NCI-H69 (cell line): ENCODE results near the gene APMAP.
A peak's percentile ranks its signal among the peaks of the same experiment; 100 is the strongest.
"Not testable (repeated sequence)": the region's sequence is repeated elsewhere in the genome, so short reads cannot be mapped to it uniquely, and the experiment has no call there.

ENCODE experiments used
- DNase-seq: peaks from one replicate; lab custom pipeline; 2025; lab: John Stamatoyannopoulos, UW

The APMAP gene

GRCh38 chr20:24952376-24953208 lies 40.0 kb downstream of the APMAP start:
- DNase-seq: peak; percentile 68

GRCh38 chr20:24951536-24952083 lies 40.9 kb downstream of the APMAP start:
- peak; percentile 81 for DNase-seq

- no peak for DNase-seq
Observed at GRCh38 chr20:24950836-24951525, 41.6 kb downstream of the APMAP start.

- DNase-seq: no peak
Observed at GRCh38 chr20:24950128-24950835, 42.3 kb downstream of the APMAP start.

- DNase-seq: no peak
Observed at GRCh38 chr20:24949756-24950127, 42.8 kb downstream of the APMAP start.

GRCh38 chr20:24948939-24949679 lies 43.4 kb downstream of the APMAP start, which contains the start of gene CST7:
Gene CST7 (plus strand): TSS chr20:24949269. CDS start chr20:24949506, 237 bp downstream.
- no peak for DNase-seq

GRCh38 chr20:24948396-24948938 lies 44.1 kb downstream of the APMAP start:
- not testable (repeated sequence) for DNase-seq

GRCh38 chr20:24946376-24946775 lies 46.2 kb downstream of the APMAP start:
- not testable (repeated sequence) for DNase-seq

GRCh38 chr20:24943731-24944130 lies 48.8 kb downstream of the APMAP start:
- DNase-seq: no peak

- DNase-seq: no peak
Observed at GRCh38 chr20:24943196-24943595, 49.4 kb downstream of the APMAP start.

- no peak for DNase-seq
Observed at GRCh38 chr20:24942679-24943078, 49.9 kb downstream of the APMAP start.

- DNase-seq: no peak
Observed at GRCh38 chr20:24939036-24939435, 53.5 kb downstream of the APMAP start.

- no peak for DNase-seq
Observed at GRCh38 chr20:24938498-24938897, 54.1 kb downstream of the APMAP start.

- no peak for DNase-seq
Observed at GRCh38 chr20:24937579-24937978, 55.0 kb downstream of the APMAP start.

GRCh38 chr20:24936526-24937407 lies 55.8 kb downstream of the APMAP start:
- no peak for DNase-seq

GRCh38 chr20:24935766-24936525 lies 56.6 kb downstream of the APMAP start:
- no peak for DNase-seq

- DNase-seq: no peak
Observed at GRCh38 chr20:24935140-24935539, 57.4 kb downstream of the APMAP start.

GRCh38 chr20:24934716-24935115 lies 57.8 kb downstream of the APMAP start:
- no peak for DNase-seq

GRCh38 chr20:24934101-24934661 lies 58.4 kb downstream of the APMAP start:
- no peak for DNase-seq
